A673 (cell line): ENCODE data around the gene PFDN2. TPM values are rescaled to one million over a fixed set of nuclear protein-coding genes. Genes with fewer than 3 reads are reported as not detected.
"Not testable (repeated sequence)": the region's sequence is repeated elsewhere in the genome, so short reads cannot be mapped to it uniquely, and the experiment has no call there.

ENCODE experiments used
- BruUV-seq: library from RNA; stranded (reverse); fragments of 400-500 nt; replicated peaks from 2 replicates; lab custom pipeline; 2021; lab: Mats Ljungman, UMichigan
- CTCF ChIA-PET: fragments of 300-600 bp; sonication (Branson Sonifier 250); formaldehyde crosslinking; loops from one replicate; lab custom pipeline; 2022; ENCODE audit warnings: antibody characterized with exemption; lab: Charles Lee
- POLR2A ChIA-PET: fragments of 300-600 bp; sonication (Branson Sonifier 250); formaldehyde crosslinking; loops from one replicate; lab custom pipeline; 2022; ENCODE audit warnings: antibody characterized with exemption; ENCODE audit not compliant: low non-redundant PET; lab: Charles Lee
- DNase-seq: peaks from one replicate; pipeline ENCODE4 v3.0.0-alpha.2; 2015; ENCODE audit warnings: low spot score
- H3K27ac ChIP-seq: fragments of 200-600 bp; sonication (generic); 2 replicates; pipeline ENCODE4 v1.5.1; 2016; ENCODE audit warnings: mixed run types, low read depth, mild to moderate bottlenecking, mixed read lengths, antibody characterized with exemption, low read length; ENCODE audit not compliant: poor library complexity, severe bottlenecking
- H3K27me3 ChIP-seq: fragments of 200-600 bp; sonication (generic); replicated peaks from 2 replicates; pipeline ENCODE4 v1.6.1; 2017; ENCODE audit warnings: mixed run types, low read depth, mild to moderate bottlenecking, mixed read lengths, antibody characterized with exemption, low read length; ENCODE audit not compliant: insufficient read depth, poor library complexity
- H3K36me3 ChIP-seq: fragments of 200-600 bp; sonication (generic); 2 replicates; pipeline ENCODE4 v1.6.1; 2016; ENCODE audit warnings: mixed run types, mild to moderate bottlenecking, mixed read lengths, antibody characterized with exemption, low read length; ENCODE audit not compliant: insufficient read depth, poor library complexity, severe bottlenecking
- H3K4me1 ChIP-seq: fragments of 200-600 bp; sonication (generic); 2 replicates; pipeline ENCODE4 v1.6.1; 2017; ENCODE audit warnings: mixed run types, mild to moderate bottlenecking, mixed read lengths, antibody characterized with exemption, low read length; ENCODE audit not compliant: insufficient read depth, poor library complexity, severe bottlenecking
- H3K4me3 ChIP-seq: fragments of 200-600 bp; sonication (generic); 2 replicates; pipeline ENCODE4 v1.5.1; 2016; ENCODE audit warnings: low read depth, mixed run types, mild to moderate bottlenecking, mixed read lengths, low read length; ENCODE audit not compliant: poor library complexity, severe bottlenecking
- H3K9me3 ChIP-seq: fragments of 200-600 bp; sonication (generic); 2 replicates; pipeline ENCODE4 v1.6.1; 2016; ENCODE audit warnings: mixed run types, low read depth, mild to moderate bottlenecking, mixed read lengths, antibody characterized with exemption, low read length; ENCODE audit not compliant: poor library complexity, severe bottlenecking
- EZH2 ChIP-seq: fragments of 200-600 bp; sonication (generic); IDR thresholded peaks from 2 replicates; pipeline ENCODE4 v1.6.1; 2017; ENCODE audit warnings: borderline replicate concordance, low read depth, mild to moderate bottlenecking, mixed read lengths, antibody characterized with exemption, low read length; ENCODE audit not compliant: poor library complexity, severe bottlenecking
- intact Hi-C: fragments of 100-400 bp; cut with micrococcal nuclease; formaldehyde crosslinking; loops from one replicate; pipeline ENCODE4 v1.10.0; 2022; ENCODE audit not compliant: unreplicated experiment
- total RNA-seq: library from RNA; stranded (reverse); gene quantifications from 2 replicates; pipeline ENCODE4 v1.2.3, GENCODE V29; 2021
- TF ChIP-seq, protein P1 (sequence below): fragments of 300-800, 200-600 bp; sonication (generic); conservative IDR thresholded peaks from 2 replicates; pipeline ENCODE4 v1.5.1; 2017; ENCODE audit warnings: low read depth, mild to moderate bottlenecking, antibody characterized with exemption, low read length, moderate library complexity, mixed read lengths

PFDN2 gene
- total RNA-seq, 1 experiment from 2014 or later = 131 TPM

DNA sequence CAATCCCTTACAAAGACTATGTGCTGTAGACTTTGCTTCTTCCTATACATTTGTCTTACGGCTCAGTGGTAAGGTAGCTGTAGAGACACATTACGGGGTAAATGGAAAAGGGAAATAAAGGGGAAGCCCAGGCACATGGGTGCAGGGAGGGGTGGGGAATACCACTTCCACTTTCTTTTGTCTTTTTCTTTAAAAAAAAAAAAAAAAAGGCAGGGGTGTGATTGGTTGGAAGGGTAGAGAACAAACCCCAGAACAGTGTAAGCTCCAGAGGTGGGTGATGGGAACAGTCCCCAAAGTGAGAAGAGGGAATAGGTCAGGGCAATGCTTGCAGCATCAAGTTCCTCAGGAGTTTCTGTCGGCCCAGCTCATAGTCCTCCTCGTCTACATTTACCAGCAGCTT lies 4.0 kb upstream of the PFDN2 start:
- H3K9me3 ChIP-seq = no peaks in the 10 kb centered on the region
- POLR2A ChIA-PET = interaction anchor here (0.7 kb wide), 1 partner anchor 77 kb away, joined by 5 read pairs; the partner anchor contains the start of gene ADAMTS4
- no TSS peak for BruUV-seq
- CTCF ChIA-PET = no interaction called here
- no peak for TF ChIP-seq EZH2
- TF ChIP-seq, protein P1, sequence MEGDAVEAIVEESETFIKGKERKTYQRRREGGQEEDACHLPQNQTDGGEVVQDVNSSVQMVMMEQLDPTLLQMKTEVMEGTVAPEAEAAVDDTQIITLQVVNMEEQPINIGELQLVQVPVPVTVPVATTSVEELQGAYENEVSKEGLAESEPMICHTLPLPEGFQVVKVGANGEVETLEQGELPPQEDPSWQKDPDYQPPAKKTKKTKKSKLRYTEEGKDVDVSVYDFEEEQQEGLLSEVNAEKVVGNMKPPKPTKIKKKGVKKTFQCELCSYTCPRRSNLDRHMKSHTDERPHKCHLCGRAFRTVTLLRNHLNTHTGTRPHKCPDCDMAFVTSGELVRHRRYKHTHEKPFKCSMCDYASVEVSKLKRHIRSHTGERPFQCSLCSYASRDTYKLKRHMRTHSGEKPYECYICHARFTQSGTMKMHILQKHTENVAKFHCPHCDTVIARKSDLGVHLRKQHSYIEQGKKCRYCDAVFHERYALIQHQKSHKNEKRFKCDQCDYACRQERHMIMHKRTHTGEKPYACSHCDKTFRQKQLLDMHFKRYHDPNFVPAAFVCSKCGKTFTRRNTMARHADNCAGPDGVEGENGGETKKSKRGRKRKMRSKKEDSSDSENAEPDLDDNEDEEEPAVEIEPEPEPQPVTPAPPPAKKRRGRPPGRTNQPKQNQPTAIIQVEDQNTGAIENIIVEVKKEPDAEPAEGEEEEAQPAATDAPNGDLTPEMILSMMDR = no peak
- no peak overlapping the region for H3K27ac ChIP-seq
- no peak for DNase-seq
- peaks cover 59% of the 10 kb centered on the region for H3K36me3 ChIP-seq
- intact Hi-C loops = no loop called here
- H3K4me1 ChIP-seq = peaks cover 12% of the 10 kb centered on the region
- H3K27me3 ChIP-seq = no peaks in the 10 kb centered on the region
- no peak overlapping the region for H3K4me3 ChIP-seq

DNA sequence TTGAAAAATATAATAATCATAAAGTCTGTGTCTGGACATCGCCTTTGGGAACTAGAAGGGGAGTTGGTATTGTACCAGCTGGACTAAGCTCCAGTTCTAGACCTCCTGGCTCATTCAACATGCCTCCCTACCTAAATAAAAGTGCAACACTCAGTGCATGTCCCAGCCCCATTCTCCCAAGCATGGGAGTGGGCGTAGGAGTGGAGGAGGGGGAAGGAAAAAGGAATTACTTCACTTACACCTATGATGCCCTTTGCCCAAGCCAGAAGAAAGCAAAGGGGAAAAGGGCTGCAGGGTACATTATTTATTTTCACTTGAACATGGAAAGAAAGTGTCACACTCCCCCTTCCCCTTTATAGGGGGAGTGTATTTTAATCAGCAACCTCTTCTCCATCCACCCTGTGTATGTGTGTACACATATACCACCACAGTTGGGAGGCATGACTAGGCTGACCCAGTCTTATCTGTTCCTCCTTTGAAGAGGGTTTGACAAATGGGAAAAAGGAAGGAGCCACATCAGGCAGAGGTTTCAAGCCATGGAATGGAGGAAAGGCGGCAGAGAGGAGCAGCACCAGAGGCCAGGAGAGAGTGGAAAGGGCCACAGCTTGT lies 3.3 kb upstream of the PFDN2 start:
- DNase-seq = no peak
- no peak for TF ChIP-seq EZH2
- TF ChIP-seq, protein P1 = no peak
- H3K36me3 ChIP-seq = peaks cover 56% of the 10 kb centered on the region
- no peak overlapping the region for H3K27ac ChIP-seq
- BruUV-seq = no TSS peak
- H3K4me1 ChIP-seq = peaks cover 12% of the 10 kb centered on the region
- no peaks in the 10 kb centered on the region for H3K9me3 ChIP-seq
- H3K27me3 ChIP-seq = no peaks in the 10 kb centered on the region
- intact Hi-C loops = no loop called here
- no peak overlapping the region for H3K4me3 ChIP-seq
- ChIA-PET CTCF (no interaction called here), POLR2A (interaction anchor here (0.6 kb wide), 1 partner anchor 137 kb away, joined by 21 read pairs; the partner anchor contains the start of gene PCP4L1)

DNA sequence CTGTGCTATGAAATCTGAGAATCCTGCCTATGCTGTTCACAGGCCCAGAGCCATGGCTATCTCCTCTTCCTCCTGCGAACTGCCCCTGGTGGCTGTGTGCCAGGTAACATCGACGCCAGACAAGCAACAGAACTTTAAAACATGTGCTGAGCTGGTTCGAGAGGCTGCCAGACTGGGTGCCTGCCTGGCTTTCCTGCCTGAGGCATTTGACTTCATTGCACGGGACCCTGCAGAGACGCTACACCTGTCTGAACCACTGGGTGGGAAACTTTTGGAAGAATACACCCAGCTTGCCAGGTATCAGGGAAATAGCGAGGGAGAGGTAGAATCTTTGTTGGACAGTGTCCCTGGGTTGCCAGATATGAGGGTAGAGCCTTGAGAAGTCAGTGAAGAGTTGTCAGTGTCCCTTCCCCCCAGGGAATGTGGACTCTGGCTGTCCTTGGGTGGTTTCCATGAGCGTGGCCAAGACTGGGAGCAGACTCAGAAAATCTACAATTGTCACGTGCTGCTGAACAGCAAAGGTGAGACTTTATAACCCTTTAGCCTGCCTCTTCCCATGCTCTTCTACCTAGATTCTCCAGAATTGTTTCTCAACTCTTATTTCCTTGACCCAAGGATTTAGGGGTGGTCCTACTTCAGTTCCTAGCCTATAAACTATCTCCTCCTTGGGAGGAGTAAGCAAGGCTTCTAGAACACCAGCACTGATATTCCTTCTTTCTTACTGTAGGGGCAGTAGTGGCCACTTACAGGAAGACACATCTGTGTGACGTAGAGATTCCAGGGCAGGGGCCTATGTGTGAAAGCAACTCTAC lies 1.5 kb upstream of the PFDN2 start:
- CTCF ChIA-PET = interaction anchor here (0.5 to 0.7 kb wide), 2 partner anchors 22 to 84 kb away, joined by 3 to 8 read pairs; no protein-coding TSS in a partner anchor
- H3K27ac ChIP-seq = peak overlapping the region; percentile 93
- DNase-seq = peak; percentile 72
- H3K9me3 ChIP-seq = no peaks in the 10 kb centered on the region
- intact Hi-C loops = no loop called here
- peaks cover 12% of the 10 kb centered on the region for H3K4me1 ChIP-seq
- no peak for TF ChIP-seq EZH2
- TF ChIP-seq, protein P1 = peak; percentile 57
- H3K4me3 ChIP-seq = peak overlapping the region; percentile 86
- no peaks in the 10 kb centered on the region for H3K27me3 ChIP-seq
- POLR2A ChIA-PET = no interaction called here
- H3K36me3 ChIP-seq = peaks cover 46% of the 10 kb centered on the region
- no TSS peak for BruUV-seq

DNA sequence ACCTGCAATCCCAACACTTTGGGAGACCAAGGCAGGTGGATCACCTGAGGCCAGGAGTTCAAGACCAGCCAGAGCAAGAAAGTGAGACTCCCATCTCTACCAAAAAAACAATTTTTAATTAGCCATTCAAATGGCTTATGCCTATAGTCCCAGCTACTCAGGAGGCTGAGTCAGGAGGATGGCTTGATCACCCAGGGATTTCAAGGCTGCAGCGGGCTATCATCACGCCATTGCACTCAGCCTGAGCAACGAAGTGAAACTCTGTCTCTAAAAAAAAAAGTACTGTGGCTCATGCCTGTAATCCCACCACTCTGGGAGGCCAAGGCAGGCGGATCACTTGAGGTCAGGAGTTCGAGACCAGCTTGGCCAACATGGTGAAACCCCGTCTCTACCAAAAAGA lies 1.9 kb downstream of the PFDN2 start:
- peaks cover 13% of the 10 kb centered on the region for H3K36me3 ChIP-seq
- intact Hi-C loops, BruUV-seq, H3K27ac ChIP-seq, H3K27me3 ChIP-seq, H3K4me3 ChIP-seq, CTCF ChIA-PET, DNase-seq, POLR2A ChIA-PET, H3K9me3 ChIP-seq: not testable (repeated sequence)
- peaks cover 12% of the 10 kb centered on the region for H3K4me1 ChIP-seq
